ENCODE data around the gene PPP6R2.

DNA sequence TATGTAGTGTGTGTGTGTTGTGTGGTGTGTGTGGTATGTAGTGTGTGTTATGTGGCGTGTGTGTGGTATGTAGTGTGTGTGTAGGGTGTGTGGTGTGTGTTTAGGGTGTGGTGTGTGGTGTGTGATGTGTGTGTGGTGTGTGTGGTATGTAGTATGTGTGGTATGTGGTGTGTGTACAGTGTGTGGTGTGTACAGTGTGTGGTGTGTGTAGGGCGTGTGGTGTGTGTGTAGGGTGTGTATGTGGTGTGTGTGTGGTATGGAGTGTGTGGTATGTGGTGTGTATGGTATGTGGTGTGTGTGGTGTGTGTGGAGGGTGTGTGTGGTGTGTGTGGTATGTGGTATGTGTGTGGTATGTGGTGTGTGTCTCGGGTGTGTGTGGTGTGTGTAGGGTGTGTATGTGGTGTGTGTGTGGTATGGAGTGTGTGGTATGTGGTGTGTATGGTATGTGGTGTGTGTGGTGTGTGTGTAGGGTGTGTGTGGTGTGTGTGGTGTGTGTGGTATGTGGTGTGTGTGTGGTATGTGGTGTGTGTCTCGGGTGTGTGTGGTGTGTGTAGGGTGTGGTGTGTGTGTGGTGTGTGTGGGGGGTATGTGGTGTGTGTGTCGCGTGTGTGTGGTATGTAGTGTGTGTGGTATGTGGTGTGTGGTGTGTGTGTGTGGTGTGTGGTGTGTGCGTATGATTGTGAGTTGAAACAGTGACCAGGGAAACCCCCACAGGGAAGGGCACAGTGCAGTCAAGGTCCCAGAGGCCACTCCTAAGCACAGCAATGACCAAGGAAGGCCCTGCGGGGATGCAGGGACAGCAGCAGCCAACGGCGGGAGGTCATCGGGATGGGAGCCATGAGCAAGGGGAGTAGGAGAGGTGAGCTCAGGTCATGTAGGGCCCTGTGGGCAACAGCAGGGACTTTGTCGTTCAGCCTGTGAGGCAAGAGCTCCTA, 2.9 kb upstream of the PPP6R2 start:
- TF ChIP-seq, protein P1, sequence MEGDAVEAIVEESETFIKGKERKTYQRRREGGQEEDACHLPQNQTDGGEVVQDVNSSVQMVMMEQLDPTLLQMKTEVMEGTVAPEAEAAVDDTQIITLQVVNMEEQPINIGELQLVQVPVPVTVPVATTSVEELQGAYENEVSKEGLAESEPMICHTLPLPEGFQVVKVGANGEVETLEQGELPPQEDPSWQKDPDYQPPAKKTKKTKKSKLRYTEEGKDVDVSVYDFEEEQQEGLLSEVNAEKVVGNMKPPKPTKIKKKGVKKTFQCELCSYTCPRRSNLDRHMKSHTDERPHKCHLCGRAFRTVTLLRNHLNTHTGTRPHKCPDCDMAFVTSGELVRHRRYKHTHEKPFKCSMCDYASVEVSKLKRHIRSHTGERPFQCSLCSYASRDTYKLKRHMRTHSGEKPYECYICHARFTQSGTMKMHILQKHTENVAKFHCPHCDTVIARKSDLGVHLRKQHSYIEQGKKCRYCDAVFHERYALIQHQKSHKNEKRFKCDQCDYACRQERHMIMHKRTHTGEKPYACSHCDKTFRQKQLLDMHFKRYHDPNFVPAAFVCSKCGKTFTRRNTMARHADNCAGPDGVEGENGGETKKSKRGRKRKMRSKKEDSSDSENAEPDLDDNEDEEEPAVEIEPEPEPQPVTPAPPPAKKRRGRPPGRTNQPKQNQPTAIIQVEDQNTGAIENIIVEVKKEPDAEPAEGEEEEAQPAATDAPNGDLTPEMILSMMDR (conservative IDR thresholded peaks at IDR 0.05 in 1 of 2, IDR thresholded peaks at IDR 0.05 in 1 of 2; ENCODE audit: extremely low read depth in 1 of 2, insufficient read depth in 1 of 2, low read depth in 1 of 2, low read length in 2 of 2) = no peak
- no peak for TF ChIP-seq EZH2 (IDR thresholded peaks at IDR 0.05; ENCODE audit: borderline replicate concordance, low read length)
